Hematopoietic multipotent progenitor cell treated with erythropoietin and hydrocortisone succinate and interleukin-3 and kit ligand, for 15 days (in vitro differentiated cells): ENCODE data around the gene TBC1D3B.
"Not testable (repeated sequence)": the region's sequence is repeated elsewhere in the genome, so short reads cannot be mapped to it uniquely, and the experiment has no call there.

Experiments
- DNase-seq: peaks from one replicate; pipeline ENCODE4 v3.0.0-alpha.2; 2015; ENCODE audit warnings: low spot score

Gene TBC1D3B

GRCh38 chr17:36176536-36176935 is at the start of gene TBC1D3B:
TSS of gene TBC1D3B (minus strand) at chr17:36176636. CDS start at chr17:36175050, 1,586 bp downstream.
- DNase-seq, result not testable (repeated sequence)

GRCh38 chr17:36222967-36223366 is 46.5 kb upstream of the TBC1D3B start:
- not testable (repeated sequence) for DNase-seq

- DNase-seq, result not testable (repeated sequence)
Observed at GRCh38 chr17:36221581-36222100, 45.2 kb upstream of the TBC1D3B start.

GRCh38 chr17:36220737-36221580 is 44.5 kb upstream of the TBC1D3B start:
- not testable (repeated sequence) for DNase-seq

GRCh38 chr17:36219556-36219955 is 43.1 kb upstream of the TBC1D3B start:
- DNase-seq, result not testable (repeated sequence)

- not testable (repeated sequence) for DNase-seq
Observed at GRCh38 chr17:36215406-36216308, 39.2 kb upstream of the TBC1D3B start.

GRCh38 chr17:36214918-36215317 is 38.5 kb upstream of the TBC1D3B start:
- DNase-seq, result no peak

- DNase-seq, result no peak
Observed at GRCh38 chr17:36213695-36214094, 37.3 kb upstream of the TBC1D3B start.

GRCh38 chr17:36212966-36213365 is 36.5 kb upstream of the TBC1D3B start:
- DNase-seq, result no peak

- no peak for DNase-seq
Observed at GRCh38 chr17:36212272-36212605, 35.8 kb upstream of the TBC1D3B start.

- not testable (repeated sequence) for DNase-seq
Observed at GRCh38 chr17:36211484-36212271, 35.2 kb upstream of the TBC1D3B start.

GRCh38 chr17:36210439-36211211 is 34.2 kb upstream of the TBC1D3B start, which contains the start of gene CCL4L2:
TSS of gene CCL4L2 (plus strand) at chr17:36211063.
- not testable (repeated sequence) for DNase-seq

- no peak for DNase-seq
Observed at GRCh38 chr17:36209575-36209974, 33.1 kb upstream of the TBC1D3B start.

- DNase-seq, result not testable (repeated sequence)
Observed at GRCh38 chr17:36207383-36207782, 30.9 kb upstream of the TBC1D3B start.

GRCh38 chr17:36206486-36206821 is 30.0 kb upstream of the TBC1D3B start:
- DNase-seq, result not testable (repeated sequence)

GRCh38 chr17:36205637-36206485 is 29.4 kb upstream of the TBC1D3B start:
- DNase-seq, result no peak

- DNase-seq, result no peak
Observed at GRCh38 chr17:36204724-36205500, 28.5 kb upstream of the TBC1D3B start.

GRCh38 chr17:36203335-36203734 is 26.9 kb upstream of the TBC1D3B start:
- DNase-seq, result no peak

GRCh38 chr17:36201506-36201905 is 25.1 kb upstream of the TBC1D3B start:
- not testable (repeated sequence) for DNase-seq
